HCT116 (cell line): ENCODE measurements around the gene ITGB1. TPM values are rescaled to one million over a fixed set of nuclear protein-coding genes. Genes with fewer than 3 reads are reported as not detected.

ENCODE experiments used
- ATAC-seq: fragments of 200-7000 bp; cut with Tn5 transposase; 2 replicates; pipeline ENCODE4 v1.9.1; 2020; ENCODE audit warnings: mild to moderate bottlenecking, moderate library complexity
- BruUV-seq: library from RNA; stranded (reverse); fragments of 400-500 nt; replicated peaks from 2 replicates; lab custom pipeline; 2021; lab: Mats Ljungman, UMichigan
- CTCF ChIA-PET: fragments of 300-600 bp; sonication (Branson Sonifier 250); formaldehyde crosslinking; loops from one replicate; lab custom pipeline; 2021; ENCODE audit warnings: antibody characterized with exemption; lab: Charles Lee
- POLR2A ChIA-PET: fragments of 300-600, 350-600 bp; sonication (Branson Sonifier 250); formaldehyde crosslinking; loops from one replicate; lab custom pipeline; 2021; ENCODE audit warnings: antibody characterized with exemption; lab: Charles Lee
- RAD21 ChIA-PET, 2 experiments: fragments of 300-600 bp; sonication (Branson Sonifier 250); formaldehyde crosslinking; loops; one replicate each; lab custom pipeline; 2023; ENCODE audit warnings: low total read pairs in 2 of 2; ENCODE audit not compliant: uncharacterized antibody in 2 of 2, unreplicated experiment in 2 of 2, low non-redundant PET in 1 of 2; lab: Charles Lee
- DNase-seq: peaks from one replicate; pipeline ENCODE4 v3.0.0-alpha.2; 2010; ENCODE audit warnings: low read depth, low spot score
- H2AFZ ChIP-seq: fragments of 200-600 bp; shearing (Covaris generic), sonication (generic); 2 replicates; pipeline ENCODE4 v1.6.1; 2017; ENCODE audit warnings: low read depth, mixed run types, mixed read lengths, antibody characterized with exemption, low read length; ENCODE audit not compliant: poor library complexity, severe bottlenecking
- H3K27ac ChIP-seq: 2 replicates; pipeline ENCODE4 v1.5.1; 2012; ENCODE audit warnings: low read depth, low read length
- H3K27me3 ChIP-seq: fragments of 200-600 bp; sonication (generic); 2 replicates; pipeline ENCODE4 v1.6.1; 2016; ENCODE audit warnings: mixed run types, low read length, mixed read lengths; ENCODE audit not compliant: insufficient read depth
- H3K36me3 ChIP-seq, 2 experiments: fragments of 200-500 bp in 1 of 2; fragments of 200-600 bp in 1 of 2; sonication (Bioruptor generic) in 1 of 2; sonication (generic) in 1 of 2; 2 replicates each; pipeline versions ENCODE4 v1.5.1 to v1.6.1; 2014 to 2016; ENCODE audit warnings: low read length in 2 of 2, inconsistent platforms in 1 of 2, mixed read lengths in 1 of 2, mixed run types in 1 of 2; ENCODE audit not compliant: insufficient read depth in 2 of 2, control insufficient read depth in 1 of 2
- H3K4me1 ChIP-seq, 2 experiments: fragments of 200-600 bp in 1 of 2; sonication (generic) in 1 of 2; 2 replicates each; pipeline versions ENCODE4 v1.5.1 to v1.6.1; 2012 to 2017; ENCODE audit warnings: low read length in 2 of 2, inconsistent platforms in 1 of 2, mild to moderate bottlenecking in 1 of 2, mixed read lengths in 1 of 2, mixed run types in 1 of 2, moderate library complexity in 1 of 2; ENCODE audit not compliant: insufficient read depth in 2 of 2, control insufficient read depth in 1 of 2
- H3K4me2 ChIP-seq: fragments of 200-600 bp; sonication (generic); 2 replicates; pipeline ENCODE4 v1.6.1; 2017; ENCODE audit warnings: mixed run types, low read length, mixed read lengths
- H3K4me3 ChIP-seq, 2 experiments: fragments of 200-600 bp in 1 of 2; sonication (generic) in 1 of 2; replicated peaks in 1 of 2; 2 replicates each; pipeline ENCODE4 v1.5.1; 2011 to 2016; ENCODE audit warnings: low read length in 2 of 2, control low read depth in 1 of 2, low read depth in 1 of 2, mild to moderate bottlenecking in 1 of 2, mixed read lengths in 1 of 2, mixed run types in 1 of 2
- H3K79me2 ChIP-seq: fragments of 200-600 bp; sonication (generic); 2 replicates; pipeline ENCODE4 v1.6.1; 2017; ENCODE audit warnings: mild to moderate bottlenecking, mixed run types, low read length, moderate library complexity, mixed read lengths; ENCODE audit not compliant: insufficient read depth
- H3K9ac ChIP-seq: fragments of 200-600 bp; sonication (generic); 2 replicates; pipeline ENCODE4 v1.6.1; 2016; ENCODE audit warnings: low read length, mixed read lengths
- H3K9me2 ChIP-seq: fragments of 200-600 bp; sonication (generic), shearing (Covaris generic); 2 replicates; pipeline ENCODE4 v1.6.1; 2017; ENCODE audit warnings: mixed run types, mild to moderate bottlenecking, moderate library complexity; ENCODE audit not compliant: insufficient read depth
- H3K9me3 ChIP-seq, 2 experiments: fragments of 200-500 bp in 1 of 2; fragments of 200-600 bp in 1 of 2; sonication (Bioruptor generic) in 1 of 2; sonication (generic) in 1 of 2; 2 replicates each; pipeline ENCODE4 v1.6.1; 2014 to 2017; ENCODE audit warnings: low read length in 2 of 2, mixed read lengths in 2 of 2, inconsistent platforms in 1 of 2, low read depth in 1 of 2, mild to moderate bottlenecking in 1 of 2, mixed run types in 1 of 2, moderate library complexity in 1 of 2; ENCODE audit not compliant: control insufficient read depth in 1 of 2, insufficient read depth in 1 of 2
- H4K20me1 ChIP-seq: fragments of 200-600 bp; sonication (generic), shearing (Covaris generic); 2 replicates; pipeline ENCODE4 v1.6.1; 2017; ENCODE audit warnings: mixed run types, mild to moderate bottlenecking, moderate library complexity; ENCODE audit not compliant: insufficient read depth
- CEBPB ChIP-seq: IDR thresholded peaks from 2 replicates; pipeline ENCODE4 v1.6.1; 2012; ENCODE audit warnings: low read depth
- EGR1 ChIP-seq: IDR thresholded peaks from 2 replicates; pipeline ENCODE4 v1.6.1; 2012; ENCODE audit warnings: low read depth
- ELF1 ChIP-seq: IDR thresholded peaks from 2 replicates; pipeline ENCODE4 v1.6.1; 2012; ENCODE audit warnings: low read depth, borderline replicate concordance
- EZH2 ChIP-seq: fragments of 200-600 bp; sonication (generic); IDR thresholded peaks from 2 replicates; pipeline ENCODE4 v1.6.1; 2017; ENCODE audit warnings: antibody characterized with exemption, mixed run types
- FOSL1 ChIP-seq: IDR thresholded peaks from 2 replicates; pipeline ENCODE4 v1.6.1; 2012; ENCODE audit warnings: low read depth
- RAD21 ChIP-seq: IDR thresholded peaks from 2 replicates; pipeline ENCODE4 v1.6.1; 2012; ENCODE audit warnings: low read depth, mild to moderate bottlenecking
- SIN3A ChIP-seq: IDR thresholded peaks from 2 replicates; pipeline ENCODE4 v1.6.1; 2012; ENCODE audit warnings: low read depth
- SP1 ChIP-seq: IDR thresholded peaks from 2 replicates; pipeline ENCODE4 v1.6.1; 2012; ENCODE audit warnings: low read depth
- TCF7L2 ChIP-seq: IDR thresholded peaks from 2 replicates; pipeline ENCODE4 v1.7.0; 2011; ENCODE audit warnings: borderline replicate concordance, inconsistent platforms; ENCODE audit not compliant: insufficient read depth, insufficient read length; ENCODE audit errors: extremely low read depth
- intact Hi-C: fragments of 100-400 bp; cut with micrococcal nuclease; formaldehyde crosslinking; loops from 2 replicates; pipeline ENCODE4 v1.10.0; 2022
- total RNA-seq: library from RNA; stranded (reverse); gene quantifications from one replicate; pipeline ENCODE4 v1.2.1, GENCODE V29; 2021; ENCODE audit not compliant: unreplicated experiment
- TF ChIP-seq, protein P1 (sequence below): IDR thresholded peaks from 2 replicates; pipeline ENCODE4 v1.6.1; 2012; ENCODE audit warnings: low read depth
- TF ChIP-seq, protein P2 (sequence below): IDR thresholded peaks from 2 replicates; pipeline ENCODE4 v1.6.1; 2011; ENCODE audit warnings: mild to moderate bottlenecking, low read length, moderate library complexity; ENCODE audit not compliant: insufficient replicate concordance; ENCODE audit errors: extremely low read depth

The ITGB1 gene
- total RNA-seq, 1 experiment from 2014 or later, result 366 TPM

DNA sequence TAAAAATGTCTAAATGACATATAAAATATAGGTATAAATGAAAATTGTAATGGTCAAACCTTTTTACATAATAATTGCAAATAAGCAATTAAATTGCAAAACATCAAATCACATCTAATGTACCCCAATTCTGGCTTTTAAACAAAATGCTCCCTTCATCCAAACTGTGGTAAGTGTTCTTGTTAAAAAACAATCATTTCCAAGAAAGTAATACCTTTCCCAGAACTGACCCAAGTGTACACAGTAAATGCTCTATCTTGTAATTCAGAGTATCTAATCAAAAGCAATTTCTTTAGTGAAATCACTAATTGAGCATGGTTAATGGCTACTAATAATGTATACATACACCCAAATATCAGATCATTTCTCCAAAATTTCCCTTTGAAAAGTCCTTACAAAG, 28.0 kb downstream of the ITGB1 start (continued):
- TF ChIP-seq, protein P1, sequence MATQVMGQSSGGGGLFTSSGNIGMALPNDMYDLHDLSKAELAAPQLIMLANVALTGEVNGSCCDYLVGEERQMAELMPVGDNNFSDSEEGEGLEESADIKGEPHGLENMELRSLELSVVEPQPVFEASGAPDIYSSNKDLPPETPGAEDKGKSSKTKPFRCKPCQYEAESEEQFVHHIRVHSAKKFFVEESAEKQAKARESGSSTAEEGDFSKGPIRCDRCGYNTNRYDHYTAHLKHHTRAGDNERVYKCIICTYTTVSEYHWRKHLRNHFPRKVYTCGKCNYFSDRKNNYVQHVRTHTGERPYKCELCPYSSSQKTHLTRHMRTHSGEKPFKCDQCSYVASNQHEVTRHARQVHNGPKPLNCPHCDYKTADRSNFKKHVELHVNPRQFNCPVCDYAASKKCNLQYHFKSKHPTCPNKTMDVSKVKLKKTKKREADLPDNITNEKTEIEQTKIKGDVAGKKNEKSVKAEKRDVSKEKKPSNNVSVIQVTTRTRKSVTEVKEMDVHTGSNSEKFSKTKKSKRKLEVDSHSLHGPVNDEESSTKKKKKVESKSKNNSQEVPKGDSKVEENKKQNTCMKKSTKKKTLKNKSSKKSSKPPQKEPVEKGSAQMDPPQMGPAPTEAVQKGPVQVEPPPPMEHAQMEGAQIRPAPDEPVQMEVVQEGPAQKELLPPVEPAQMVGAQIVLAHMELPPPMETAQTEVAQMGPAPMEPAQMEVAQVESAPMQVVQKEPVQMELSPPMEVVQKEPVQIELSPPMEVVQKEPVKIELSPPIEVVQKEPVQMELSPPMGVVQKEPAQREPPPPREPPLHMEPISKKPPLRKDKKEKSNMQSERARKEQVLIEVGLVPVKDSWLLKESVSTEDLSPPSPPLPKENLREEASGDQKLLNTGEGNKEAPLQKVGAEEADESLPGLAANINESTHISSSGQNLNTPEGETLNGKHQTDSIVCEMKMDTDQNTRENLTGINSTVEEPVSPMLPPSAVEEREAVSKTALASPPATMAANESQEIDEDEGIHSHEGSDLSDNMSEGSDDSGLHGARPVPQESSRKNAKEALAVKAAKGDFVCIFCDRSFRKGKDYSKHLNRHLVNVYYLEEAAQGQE, result no peak
- no peak for TF ChIP-seq CEBPB

DNA sequence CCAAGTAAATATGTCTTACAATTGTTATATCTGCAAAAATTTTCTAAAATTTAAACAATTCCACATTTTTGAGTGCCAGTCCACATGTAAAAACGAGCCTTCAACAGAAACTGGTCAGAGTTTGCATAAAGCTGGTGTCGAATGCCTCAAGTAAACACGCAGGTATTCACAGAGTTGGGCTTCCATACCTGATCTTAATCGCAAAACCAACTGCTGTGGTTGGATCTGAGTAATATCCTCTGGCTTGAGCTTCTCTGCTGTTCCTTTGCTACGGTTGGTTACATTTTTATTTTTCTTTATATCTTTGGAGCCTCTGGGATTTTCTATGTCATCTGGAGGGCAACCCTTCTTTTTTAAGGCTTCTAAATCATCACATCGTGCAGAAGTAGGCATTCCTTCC, 28.4 kb downstream of the ITGB1 start:
- DNase-seq, result no peak

DNA sequence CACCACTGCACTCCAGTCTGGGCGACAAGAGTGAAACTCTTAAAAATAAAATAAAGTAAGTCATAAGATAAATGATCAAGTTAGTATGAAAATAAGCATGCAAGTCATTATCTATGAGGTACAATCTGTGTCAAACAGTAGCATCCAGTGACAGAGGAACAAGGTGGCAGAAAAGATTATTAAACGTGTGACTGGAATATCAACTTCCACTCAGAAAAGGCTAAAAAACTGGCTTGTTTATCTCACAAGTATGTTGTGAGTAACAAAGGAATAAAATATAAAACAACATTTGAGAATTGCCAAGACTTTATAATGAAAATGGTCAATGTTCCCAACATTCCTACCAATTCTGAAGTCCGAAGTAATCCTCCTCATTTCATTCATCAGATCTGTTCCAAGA, 30.3 kb downstream of the ITGB1 start:
- Histone ChIP-seq H3K9me3 (no peaks in the 10 kb centered on the region), H3K36me3 (peaks cover 49 to 53% of the 10 kb centered on the region in 2 experiments), H3K9ac (no peak overlapping the region), H3K4me1 (no peaks in the 10 kb centered on the region), H3K9me2 (no peaks in the 10 kb centered on the region), H3K79me2 (peaks cover 83% of the 10 kb centered on the region), H3K27me3 (no peaks in the 10 kb centered on the region), H4K20me1 (no peaks in the 10 kb centered on the region), H3K4me2 (no peak overlapping the region)
- ChIA-PET RAD21 (no interaction called here), CTCF (no interaction called here)
- no peak for ATAC-seq
- intact Hi-C loops, result no loop called here
- no peak for DNase-seq
- TF ChIP-seq, protein P2, sequence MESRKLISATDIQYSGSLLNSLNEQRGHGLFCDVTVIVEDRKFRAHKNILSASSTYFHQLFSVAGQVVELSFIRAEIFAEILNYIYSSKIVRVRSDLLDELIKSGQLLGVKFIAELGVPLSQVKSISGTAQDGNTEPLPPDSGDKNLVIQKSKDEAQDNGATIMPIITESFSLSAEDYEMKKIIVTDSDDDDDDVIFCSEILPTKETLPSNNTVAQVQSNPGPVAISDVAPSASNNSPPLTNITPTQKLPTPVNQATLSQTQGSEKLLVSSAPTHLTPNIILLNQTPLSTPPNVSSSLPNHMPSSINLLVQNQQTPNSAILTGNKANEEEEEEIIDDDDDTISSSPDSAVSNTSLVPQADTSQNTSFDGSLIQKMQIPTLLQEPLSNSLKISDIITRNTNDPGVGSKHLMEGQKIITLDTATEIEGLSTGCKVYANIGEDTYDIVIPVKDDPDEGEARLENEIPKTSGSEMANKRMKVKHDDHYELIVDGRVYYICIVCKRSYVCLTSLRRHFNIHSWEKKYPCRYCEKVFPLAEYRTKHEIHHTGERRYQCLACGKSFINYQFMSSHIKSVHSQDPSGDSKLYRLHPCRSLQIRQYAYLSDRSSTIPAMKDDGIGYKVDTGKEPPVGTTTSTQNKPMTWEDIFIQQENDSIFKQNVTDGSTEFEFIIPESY, result no peak
- TF ChIP-seq CEBPB (no peak), EGR1 (no peak), SIN3A (no peak), TCF7L2 (no peak), EZH2 (no peak), RAD21 (no peak)
- TF ChIP-seq, all 23 proteins: peak for 0
- POLR2A ChIA-PET, result no interaction called here
- no peak overlapping the region for H3K4me3 ChIP-seq
- no TSS peak for BruUV-seq
- no peak overlapping the region for H3K27ac ChIP-seq
- H2AFZ ChIP-seq, result no peak overlapping the region

More for the DNA sequence above, 28.4 kb downstream of the ITGB1 start:
- Histone ChIP-seq H3K9me3 (no peaks in the 10 kb centered on the region), H3K79me2 (peaks cover 90% of the 10 kb centered on the region), H3K4me3 (no peak overlapping the region), H3K27me3 (no peaks in the 10 kb centered on the region), H3K36me3 (peaks cover 40 to 52% of the 10 kb centered on the region in 2 experiments), H3K4me1 (no peaks in the 10 kb centered on the region), H3K27ac (no peak overlapping the region), H3K4me2 (no peak overlapping the region), H3K9ac (no peak overlapping the region), H3K9me2 (no peaks in the 10 kb centered on the region), H4K20me1 (no peaks in the 10 kb centered on the region), H2AFZ (no peak overlapping the region)
- intact Hi-C loops, result no loop called here
- RAD21 ChIA-PET, result no interaction called here
- no peak for ATAC-seq
- POLR2A ChIA-PET, result no interaction called here
- CTCF ChIA-PET, result no interaction called here
- TF ChIP-seq FOSL1, result no peak
- no peak for TF ChIP-seq ELF1
- TF ChIP-seq SP1, result no peak
- no TSS peak for BruUV-seq
